H1 (cell line): ENCODE measurements around the gene DCAF8. TPM values are rescaled to one million over a fixed set of nuclear protein-coding genes. Genes with fewer than 3 reads are reported as not detected.

ENCODE experiments used
- CTCF ChIA-PET: fragments of 300-600 bp; sonication (Branson Sonifier 250); formaldehyde crosslinking; loops from one replicate; lab custom pipeline; 2021; ENCODE audit not compliant: partially characterized antibody; lab: Charles Lee
- POLR2A ChIA-PET: fragments of 300-600 bp; sonication (Branson Sonifier 250); formaldehyde crosslinking; loops from one replicate; lab custom pipeline; 2021; ENCODE audit warnings: inconsistent platforms; ENCODE audit not compliant: partially characterized antibody; lab: Charles Lee
- DNase-seq, 2 experiments: peaks; one replicate each; pipeline versions ENCODE4 v3.0.0 to v3.0.0-alpha.2; 2010 to 2022; ENCODE audit warnings: low spot score in 2 of 2, low read depth in 1 of 2, mixed read lengths in 1 of 2
- FAIRE-seq: peaks from 2 replicates; lab custom pipeline; 2011; peaks lifted over from hg19 to GRCh38; lab: Jason Lieb, UNC
- H2AFZ ChIP-seq: 2 replicates; pipeline ENCODE4 v1.8.1; 2012; ENCODE audit warnings: low read length, inconsistent platforms
- H2AK5ac ChIP-seq: 2 replicates; pipeline ENCODE4 v1.6.1; 2013; ENCODE audit warnings: low read depth, low read length
- H2BK120ac ChIP-seq: replicated peaks from 2 replicates; pipeline ENCODE3; 2013; ENCODE audit warnings: low read depth, low read length, inconsistent platforms
- H2BK12ac ChIP-seq: 2 replicates; pipeline ENCODE4 v1.6.1; 2013; ENCODE audit warnings: low read depth, low read length
- H2BK15ac ChIP-seq: 2 replicates; pipeline ENCODE4 v1.6.1; 2013; ENCODE audit warnings: low read length
- H2BK20ac ChIP-seq: 2 replicates; pipeline ENCODE4 v1.6.1; 2013; ENCODE audit warnings: low read length
- H2BK5ac ChIP-seq: 2 replicates; pipeline ENCODE4 v1.6.1; 2013; ENCODE audit warnings: low read depth, low read length
- H3K14ac ChIP-seq: 2 replicates; pipeline ENCODE4 v1.6.1; 2013; ENCODE audit warnings: inconsistent platforms; ENCODE audit not compliant: insufficient read length
- H3K18ac ChIP-seq: 2 replicates; pipeline ENCODE4 v1.6.1; 2013; ENCODE audit warnings: low read length; ENCODE audit errors: extremely low read depth
- H3K23ac ChIP-seq: 2 replicates; pipeline ENCODE4 v1.6.1; 2013; ENCODE audit warnings: inconsistent platforms; ENCODE audit not compliant: insufficient read length
- H3K23me2 ChIP-seq: 2 replicates; pipeline ENCODE4 v1.6.1; 2013; ENCODE audit warnings: low read depth, low read length
- H3K27ac ChIP-seq: 2 replicates; pipeline ENCODE4 v1.6.1; 2011; ENCODE audit warnings: low read depth, low read length, inconsistent platforms
- H3K27me3 ChIP-seq, 4 experiments: replicated peaks in 1 of 4; 1 replicate in 1 of 4; 2 replicates in 3 of 4; pipeline versions ENCODE4 v1.6.1 to v1.8.1; 2011 to 2013; ENCODE audit warnings: low read length in 3 of 4, mild to moderate bottlenecking in 3 of 4, inconsistent platforms in 2 of 4, mixed read lengths in 2 of 4, moderate library complexity in 1 of 4; ENCODE audit not compliant: control insufficient read depth in 3 of 4, insufficient read depth in 3 of 4; ENCODE audit errors: extremely low read depth in 1 of 4
- H3K36me3 ChIP-seq, 4 experiments: 2 replicates each; pipeline versions ENCODE4 v1.6.1 to v1.8.1; 2011 to 2013; ENCODE audit warnings: mild to moderate bottlenecking in 4 of 4, low read length in 3 of 4, moderate library complexity in 2 of 4, control low read depth in 1 of 4, inconsistent platforms in 1 of 4; ENCODE audit not compliant: insufficient read depth in 4 of 4, control insufficient read depth in 2 of 4
- H3K4ac ChIP-seq: replicated peaks from 2 replicates; pipeline ENCODE3; 2013; ENCODE audit warnings: low read length, low read depth, mixed read lengths, inconsistent platforms; ENCODE audit not compliant: insufficient read length
- H3K4me1 ChIP-seq, 4 experiments: replicated peaks in 1 of 4; 1 replicate in 1 of 4; 2 replicates in 3 of 4; pipeline versions ENCODE4 v1.6.1 to v1.8.1; 2011 to 2013; ENCODE audit warnings: low read length in 3 of 4, inconsistent platforms in 2 of 4, mixed read lengths in 1 of 4; ENCODE audit not compliant: insufficient read depth in 4 of 4, control insufficient read depth in 3 of 4
- H3K4me2 ChIP-seq, 2 experiments: 2 replicates each; pipeline versions ENCODE4 v1.6.1 to v1.8.1; 2011 to 2013; ENCODE audit warnings: low read depth in 2 of 2, low read length in 2 of 2, control low read depth in 1 of 2, inconsistent platforms in 1 of 2, mild to moderate bottlenecking in 1 of 2; ENCODE audit not compliant: insufficient read depth in 1 of 2
- H3K4me3 ChIP-seq, 4 experiments: fragments of 200-600, 300-600 bp in 1 of 4; sonication (generic), shearing (Covaris generic), sonication (Bioruptor Twin) in 1 of 4; 2 replicates each; pipeline versions ENCODE4 v1.5.1 to v1.8.1; 2011 to 2016; ENCODE audit warnings: low read length in 4 of 4, low read depth in 3 of 4, control low read depth in 2 of 4, inconsistent platforms in 2 of 4, mild to moderate bottlenecking in 2 of 4, mixed read lengths in 1 of 4, moderate library complexity in 1 of 4; ENCODE audit not compliant: insufficient read depth in 2 of 4; ENCODE audit errors: extremely low read depth in 1 of 4
- H3K56ac ChIP-seq: replicated peaks from 2 replicates; pipeline ENCODE3; 2013; ENCODE audit warnings: low read depth, mild to moderate bottlenecking, mixed read lengths, low read length, inconsistent platforms; ENCODE audit not compliant: insufficient read length
- H3K79me1 ChIP-seq: 2 replicates; pipeline ENCODE4 v1.6.1; 2013; ENCODE audit warnings: low read depth, low read length, control low read depth
- H3K79me2 ChIP-seq, 2 experiments: 2 replicates each; pipeline versions ENCODE4 v1.6.1 to v1.8.1; 2012 to 2013; ENCODE audit warnings: low read length in 2 of 2, mild to moderate bottlenecking in 2 of 2, inconsistent platforms in 1 of 2; ENCODE audit not compliant: insufficient read depth in 2 of 2, control insufficient read depth in 1 of 2
- H3K9ac ChIP-seq, 4 experiments: replicated peaks in 1 of 4; 1 replicate in 1 of 4; 2 replicates in 3 of 4; pipeline versions ENCODE4 v1.6.1 to v1.8.1; 2011 to 2013; ENCODE audit warnings: low read depth in 3 of 4, low read length in 3 of 4, control low read depth in 2 of 4, mild to moderate bottlenecking in 2 of 4, moderate library complexity in 2 of 4, inconsistent platforms in 1 of 4; ENCODE audit errors: extremely low read depth in 1 of 4
- H3K9me3 ChIP-seq, 2 experiments: 2 replicates each; pipeline versions ENCODE4 v1.6.1 to v1.8.1; 2012 to 2013; ENCODE audit warnings: mild to moderate bottlenecking in 2 of 2, moderate library complexity in 2 of 2, control low read depth in 1 of 2, inconsistent platforms in 1 of 2, low read depth in 1 of 2, low read length in 1 of 2, mixed read lengths in 1 of 2; ENCODE audit not compliant: insufficient read depth in 2 of 2
- H4K20me1 ChIP-seq, 2 experiments: replicated peaks in 1 of 2; 2 replicates each; pipeline versions ENCODE3 to v1.8.1; 2011 to 2013; ENCODE audit warnings: inconsistent platforms in 2 of 2, low read length in 2 of 2, mild to moderate bottlenecking in 1 of 2; ENCODE audit not compliant: insufficient read depth in 2 of 2, control insufficient read depth in 1 of 2
- H4K5ac ChIP-seq: 2 replicates; pipeline ENCODE4 v1.6.1; 2013; ENCODE audit warnings: low read length, low read depth, mixed read lengths, inconsistent platforms; ENCODE audit not compliant: insufficient read length
- H4K8ac ChIP-seq: 2 replicates; pipeline ENCODE4 v1.8.0; 2013; ENCODE audit warnings: mild to moderate bottlenecking, moderate library complexity, low read length, inconsistent platforms; ENCODE audit not compliant: insufficient read depth; ENCODE audit errors: extremely low read depth
- H4K91ac ChIP-seq: replicated peaks from 2 replicates; pipeline ENCODE3; 2013; ENCODE audit warnings: low read length, mixed read lengths, inconsistent platforms; ENCODE audit not compliant: insufficient read length
- BCL11A ChIP-seq, 2 experiments: IDR thresholded peaks; one replicate each; pipeline ENCODE4 v1.6.1; 2011; ENCODE audit warnings: low read depth in 2 of 2, low read length in 2 of 2, mild to moderate bottlenecking in 2 of 2
- CHD1 ChIP-seq: IDR thresholded peaks from 2 replicates; pipeline ENCODE4 v1.6.1; 2012; ENCODE audit warnings: low read depth, low read length, improper control_type of control experiment
- CREB1 ChIP-seq: IDR thresholded peaks from 2 replicates; pipeline ENCODE4 v1.6.1; 2012; ENCODE audit warnings: inconsistent platforms
- EZH2 ChIP-seq: fragments of 200-600 bp; sonication (generic); IDR thresholded peaks from 2 replicates; pipeline ENCODE4 v1.7.1; 2012; ENCODE audit warnings: low read depth, mild to moderate bottlenecking, moderate library complexity, low read length, inconsistent platforms; ENCODE audit not compliant: severe bottlenecking
- FOSL1 ChIP-seq: IDR thresholded peaks from 2 replicates; pipeline ENCODE4 v1.6.1; 2011; ENCODE audit warnings: mild to moderate bottlenecking, low read depth, low read length, moderate library complexity; ENCODE audit not compliant: insufficient read depth
- MAX ChIP-seq: IDR thresholded peaks from 2 replicates; pipeline ENCODE4 v1.6.1; 2012; ENCODE audit warnings: inconsistent platforms
- NRF1 ChIP-seq: IDR thresholded peaks from 2 replicates; pipeline ENCODE4 v1.6.1; 2011; ENCODE audit warnings: mild to moderate bottlenecking, low read depth, low read length, improper control_type of control experiment
- POU5F1 ChIP-seq: IDR thresholded peaks from 2 replicates; pipeline ENCODE4 v1.6.1; 2011; ENCODE audit warnings: low read depth, mild to moderate bottlenecking, low read length, moderate library complexity
- RFX5 ChIP-seq: IDR thresholded peaks from 2 replicates; pipeline ENCODE4 v1.6.1; 2011; ENCODE audit warnings: low read depth, low read length, improper control_type of control experiment, borderline replicate concordance
- SP1 ChIP-seq: IDR thresholded peaks from 2 replicates; pipeline ENCODE4 v1.6.1; 2011; ENCODE audit warnings: low read depth, low read length
- SRF ChIP-seq: IDR thresholded peaks from 2 replicates; pipeline ENCODE4 v1.6.1; 2011; ENCODE audit warnings: mild to moderate bottlenecking, low read depth, low read length, moderate library complexity
- TCF12 ChIP-seq: IDR thresholded peaks from 2 replicates; pipeline ENCODE4 v1.6.1; 2011; ENCODE audit warnings: low read depth, mild to moderate bottlenecking, low read length
- ZNF274 ChIP-seq: IDR thresholded peaks from 2 replicates; pipeline ENCODE4 v1.7.0; 2012; ENCODE audit warnings: low read length, borderline replicate concordance; ENCODE audit errors: extremely low read depth
- WGBS, 2 experiments: shearing (Covaris generic) in 1 of 2; methylation state at CpG; one replicate each; pipeline versions ENCODE4 v1.1.6 to v1.1.7; 2013 to 2015; ENCODE audit warnings: low lambda C conversion rate in 2 of 2, mixed read lengths in 2 of 2, inconsistent platforms in 1 of 2, low coverage in 1 of 2, missing lambda C conversion rate in 1 of 2; ENCODE audit not compliant: insufficient replicate concordance in 2 of 2, insufficient coverage in 1 of 2, insufficient read length in 1 of 2; ENCODE audit errors: extremely low coverage in 1 of 2, missing lambda C conversion rate in 1 of 2; 5-methylcytosine and 5-hydroxymethylcytosine counted together
- polyA plus RNA-seq, 7 experiments: library from polyadenylated mRNA; depleted of rRNA in 3 of 7; stranded (reverse) in 5 of 7; unstranded in 2 of 7; fragments of >200 nt in 5 of 7; fragments of 200-250 nt in 2 of 7; gene quantifications; 1 replicate in 5 of 7; 2 replicates in 1 of 7; 4 replicates in 1 of 7; pipeline versions ENCODE4 v1.2.1 to v1.2.3, GENCODE V29; 2011 to 2013; ENCODE audit warnings: missing spikeins in 2 of 7, mixed read lengths in 2 of 7
- total RNA-seq: library from RNA; stranded (reverse); fragmentation: NEBNext Ultra II Directional; extraction: Animal tissue kit (Norgen Biotek cat#: 25700); gene quantifications from 2 replicates; pipeline ENCODE4 v1.2.1, GENCODE V29; 2021

Gene DCAF8
- total and polyA plus RNA-seq, 2 of the 8 experiments (the other 6 are each of a cell fraction or from before 2014, with no cell fraction given): 68.2 to 110 TPM

- no peak overlapping the region for H2BK20ac ChIP-seq
- H3K56ac ChIP-seq: no peak overlapping the region
- no peak overlapping the region for H4K8ac ChIP-seq
- peaks cover 18 to 45% (median 37%) of the 10 kb centered on the region in 4 experiments for H3K36me3 ChIP-seq
- H2BK15ac ChIP-seq: no peak overlapping the region
- no peak overlapping the region for H3K18ac ChIP-seq
- H3K79me1 ChIP-seq: peaks cover 11% of the 10 kb centered on the region
- no peaks in the 10 kb centered on the region for H3K27me3 ChIP-seq
- ChIA-PET CTCF (interaction anchor here (1.1 to 20.4 kb wide), 14 partner anchors 9 to 125 kb away, joined by 3 to 257 read pairs (median 6); partner anchors contain the start of gene CASQ1), POLR2A (interaction anchor here (0.6 to 11.3 kb wide), 16 partner anchors 8 to 123 kb away, joined by 3 to 107 read pairs (median 4); partner anchors contain the start of gene PEX19)
- peaks cover under 1% of the 10 kb centered on the region; the same call in 1 of the 2 replicates for H3K23me2 ChIP-seq
- no peak overlapping the region for H4K5ac ChIP-seq
- H2AFZ ChIP-seq: no peak overlapping the region
- H3K9me3 ChIP-seq: no peaks in the 10 kb centered on the region
- FAIRE-seq (no peak), DNase-seq (no peak)
- no peak overlapping the region for H3K23ac ChIP-seq
- H3K4me2 ChIP-seq: no peak overlapping the region; a peak in 1 of 4 replicates
- no peak overlapping the region for H3K14ac ChIP-seq
- no peak overlapping the region for H2AK5ac ChIP-seq
- no peak overlapping the region for H3K4me3 ChIP-seq
- H2BK5ac ChIP-seq: 0 out of 2 replicates have a peak overlapping the region, but pooled peaks have one; percentile 1
- peaks cover 3 to 4% of the 10 kb centered on the region in 2 experiments; a peak in 2 of 4 replicates for H3K79me2 ChIP-seq
- no peak overlapping the region for H3K4ac ChIP-seq
- no peak overlapping the region for H2BK12ac ChIP-seq
- peaks cover 2 to 20% of the 10 kb centered on the region in 2 experiments for H4K20me1 ChIP-seq
- H4K91ac ChIP-seq: no peak overlapping the region
- peaks cover 13 to 28% (median 16%) of the 10 kb centered on the region in 4 experiments for H3K4me1 ChIP-seq
- no peak overlapping the region for H2BK120ac ChIP-seq
- no peak overlapping the region; a peak in 1 of 7 replicates for H3K9ac ChIP-seq
- 85% methylated on average over 9 of the region's 10 CpGs; no CpG with 5 or more reads in 1 of the 2 experiments for WGBS, 2 experiments
- H3K27ac ChIP-seq: peak overlapping the region; percentile 27; the same call in 1 of the 2 replicates
- TF ChIP-seq EZH2 (no peak), BCL11A (IDR thresholded peaks at IDR 0.05; ENCODE audit: low read depth in 2 of 2, low read length in 2 of 2) (no peak), RFX5 (no peak), POU5F1 (no peak), ZNF274 (no peak), SRF (no peak), FOSL1 (no peak), NRF1 (no peak), SP1 (no peak), TCF12 (no peak), CREB1 (no peak), CHD1 (no peak), MAX (no peak)
These were observed 51.1 kb downstream of the DCAF8 start for GRCh38 chr1:160211046-160211790.
